Activated gamma-delta T cell treated with Interleukin-2 at 50 U/mL for 16 hours (primary cell): ENCODE results near the gene MACROH2A1.

ENCODE experiments used
- DNase-seq: peaks from one replicate; pipeline ENCODE4 v3.0.0-alpha.2; 2020

MACROH2A1 gene

DNA sequence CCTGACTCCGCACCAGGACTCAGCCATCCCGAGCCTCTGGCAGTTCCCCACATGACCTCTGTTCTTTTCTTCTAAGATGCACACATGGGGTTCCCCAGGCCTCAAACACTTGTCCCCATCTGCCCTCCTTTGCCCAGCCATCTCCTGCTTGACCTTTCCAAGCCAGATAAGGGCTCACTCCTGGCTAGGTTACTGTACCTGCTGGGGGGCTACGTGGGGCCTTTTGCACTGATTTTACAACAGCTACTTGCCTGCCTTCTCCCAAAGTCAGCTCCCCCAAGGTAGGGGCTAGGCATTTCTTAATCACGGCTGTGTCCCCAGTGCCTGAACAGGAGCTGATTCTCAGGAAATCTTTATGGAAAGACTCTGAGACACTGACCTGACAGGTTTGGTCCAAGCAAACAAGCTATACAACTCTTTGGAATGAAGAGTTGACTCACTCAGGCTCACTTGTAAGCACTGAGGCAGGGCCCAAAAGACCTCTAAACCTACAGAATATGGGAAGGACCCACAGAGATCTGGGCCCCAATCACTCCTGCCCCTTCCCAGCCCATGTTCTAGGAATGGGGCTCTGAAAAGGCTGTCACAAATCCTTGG is 2.5 kb downstream of the MACROH2A1 start:
- no peak for DNase-seq

DNA sequence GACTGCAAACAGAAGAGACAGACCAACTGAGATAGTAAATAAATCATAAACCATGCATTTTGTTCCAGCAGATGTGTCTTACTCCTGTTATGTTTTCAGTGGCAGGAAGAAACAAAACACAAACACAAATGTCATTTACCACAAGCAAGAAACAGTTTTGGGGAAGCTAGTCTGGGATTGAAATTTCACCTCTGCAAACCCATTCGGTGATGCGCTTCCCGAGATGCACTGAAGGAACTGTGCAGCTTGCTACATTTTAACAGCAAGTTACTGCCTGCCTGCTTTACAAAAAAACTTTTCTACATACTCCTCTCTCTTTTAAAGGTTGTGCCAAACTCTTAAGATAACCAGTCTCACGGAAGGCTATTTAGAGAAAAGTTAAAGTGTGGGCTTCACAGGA is 3.2 kb downstream of the MACROH2A1 start:
- no peak for DNase-seq

DNA sequence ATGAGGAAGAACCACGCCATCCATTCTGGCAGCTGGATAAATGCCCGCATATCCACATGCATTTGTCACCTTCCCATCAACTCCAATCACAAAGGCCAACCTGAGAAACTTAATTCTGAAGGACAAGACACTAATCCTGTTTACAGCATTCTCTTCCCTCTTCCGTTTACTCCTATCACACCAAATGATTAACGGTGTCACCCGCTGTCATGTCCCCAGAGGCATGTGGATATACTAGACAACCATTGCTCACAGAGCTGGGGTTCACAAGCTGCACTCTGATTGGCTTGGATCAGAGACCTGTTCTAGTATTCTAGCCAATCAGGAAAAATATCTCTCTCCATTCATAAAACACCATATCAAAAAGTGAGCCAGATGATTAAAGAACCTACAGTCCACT is 3.6 kb downstream of the MACROH2A1 start:
- no peak for DNase-seq

- no peak for DNase-seq
These were observed 4.9 kb downstream of the MACROH2A1 start for GRCh38 chr5:135394095-135394494.

DNA sequence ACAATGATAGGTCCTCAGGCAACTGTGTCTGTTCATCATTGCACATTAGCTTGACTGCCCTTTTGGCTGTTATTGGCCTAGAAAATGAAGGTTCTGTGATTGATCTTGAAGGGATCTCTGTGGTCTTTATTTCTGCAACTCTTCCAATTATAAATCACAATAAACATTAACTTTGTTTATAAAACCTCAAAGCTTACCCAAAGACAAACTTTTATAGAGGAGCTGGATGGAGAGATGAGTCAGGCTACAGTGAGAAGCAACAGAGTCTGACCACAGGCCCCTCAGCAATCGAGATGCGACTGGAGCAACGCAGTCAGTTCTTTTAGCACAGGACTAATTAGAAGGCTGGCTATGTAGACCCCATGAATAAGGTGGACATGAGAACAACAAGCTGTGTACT is 5.3 kb downstream of the MACROH2A1 start:
- DNase-seq = no peak

DNA sequence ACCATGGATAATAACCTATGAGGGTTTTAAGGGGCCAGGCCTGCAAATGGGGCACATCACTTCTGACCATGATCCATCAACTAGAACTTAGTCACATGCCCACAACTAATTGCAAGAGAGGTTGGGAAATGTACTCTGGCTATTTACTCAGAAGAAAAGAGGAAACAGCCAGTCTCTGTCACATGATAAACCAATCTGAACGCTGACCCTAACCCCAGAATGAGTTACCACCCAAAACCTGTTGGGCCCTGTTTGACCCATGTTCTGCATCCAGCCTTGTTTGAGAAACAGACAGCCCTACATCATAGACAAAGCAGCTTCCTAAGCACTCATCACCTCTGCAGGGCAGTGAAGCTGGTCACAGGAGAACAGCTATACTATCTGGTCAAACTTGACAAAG is 5.8 kb downstream of the MACROH2A1 start:
- no peak for DNase-seq

- no peak for DNase-seq
These were observed 6.8 kb downstream of the MACROH2A1 start for GRCh38 chr5:135392256-135392655.

- no peak for DNase-seq
These were observed 7.2 kb downstream of the MACROH2A1 start for GRCh38 chr5:135391869-135392255.

DNA sequence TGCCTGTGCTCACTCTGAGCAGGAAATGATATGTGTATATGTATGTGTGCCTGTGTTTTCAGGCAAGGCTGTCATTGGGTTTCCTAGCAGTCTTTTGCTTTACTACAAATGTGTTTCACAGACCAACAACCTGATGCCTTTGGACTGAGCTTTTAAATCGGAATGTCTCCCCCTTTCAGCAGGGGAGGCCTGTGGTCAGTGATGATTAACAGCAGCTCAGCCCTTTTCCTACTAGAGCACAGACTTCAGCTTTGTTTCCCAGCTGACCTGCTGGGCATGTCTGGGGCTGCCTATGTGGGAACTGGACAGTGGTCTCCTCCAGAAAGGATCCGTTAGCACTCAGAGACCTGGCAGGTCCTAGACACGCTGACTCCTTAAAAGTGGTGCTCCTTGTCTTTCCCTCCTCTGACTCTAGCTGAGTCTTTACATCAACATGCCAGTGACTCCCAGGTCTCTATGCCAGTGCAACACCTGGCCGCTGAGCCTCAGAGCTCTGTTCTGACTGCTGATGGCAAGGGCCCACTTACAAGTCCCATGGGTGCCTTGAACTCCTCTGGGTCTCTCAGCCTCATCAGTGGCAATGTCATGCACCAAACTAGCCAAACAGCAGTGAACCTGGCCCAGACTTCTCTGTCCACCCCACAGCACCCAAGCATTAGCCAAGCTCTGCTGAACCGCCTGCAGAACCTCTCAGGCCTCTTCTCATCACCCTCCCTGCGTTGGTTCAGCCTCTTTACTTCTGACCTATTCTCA is 7.7 kb downstream of the MACROH2A1 start:
- DNase-seq = no peak

GRCh38 chr5:135388860-135389435 is 10.1 kb downstream of the MACROH2A1 start:
- no peak for DNase-seq

GRCh38 chr5:135387629-135387960 is 11.4 kb downstream of the MACROH2A1 start:
- DNase-seq = no peak

- no peak for DNase-seq
These were observed 12.0 kb downstream of the MACROH2A1 start for GRCh38 chr5:135386886-135387628.

GRCh38 chr5:135386096-135386495 is 12.9 kb downstream of the MACROH2A1 start:
- no peak for DNase-seq

- no peak for DNase-seq
These were observed 13.5 kb downstream of the MACROH2A1 start for GRCh38 chr5:135385576-135385975.

DNA sequence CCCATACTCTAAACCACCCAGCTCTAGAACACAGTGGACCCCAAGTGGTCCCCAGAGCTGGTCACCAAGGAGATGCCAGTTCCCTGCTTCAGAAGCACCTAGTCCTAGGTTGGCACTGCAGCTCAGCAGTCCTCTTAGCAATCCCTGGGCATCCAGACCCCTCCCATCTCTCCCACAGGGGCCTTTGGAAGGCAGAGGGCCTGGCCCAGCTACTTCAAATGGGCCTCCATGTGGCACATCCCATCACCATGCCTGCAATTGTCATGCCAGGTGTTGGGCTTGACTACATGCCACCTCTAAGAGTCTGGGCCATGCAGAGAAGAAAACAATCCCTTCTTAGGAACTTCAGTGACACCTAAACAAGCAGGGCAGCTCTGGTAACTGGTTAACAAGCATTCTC is 14.1 kb downstream of the MACROH2A1 start:
- DNase-seq = no peak

- no peak for DNase-seq
These were observed 15.1 kb downstream of the MACROH2A1 start for GRCh38 chr5:135383803-135384495.

DNA sequence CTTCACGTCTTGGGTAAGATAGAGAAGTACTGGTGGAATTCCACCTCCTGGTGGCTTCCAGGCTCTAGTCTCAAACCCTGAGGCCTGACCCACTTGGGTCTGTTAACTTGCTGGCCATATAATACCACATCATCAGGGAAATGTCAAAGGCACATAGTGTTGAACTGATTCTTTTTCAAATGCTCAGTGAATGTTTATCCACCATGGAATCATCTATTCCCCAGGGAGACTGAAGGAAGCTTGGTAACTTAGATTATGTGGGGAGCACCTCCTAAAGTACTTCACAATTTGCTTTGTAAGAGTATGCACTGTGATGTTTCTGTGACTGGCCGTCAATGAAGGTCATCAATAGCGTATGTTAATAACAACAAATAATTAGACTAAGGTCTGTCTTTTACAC is 16.1 kb downstream of the MACROH2A1 start:
- no peak for DNase-seq

- no peak for DNase-seq
These were observed 16.8 kb downstream of the MACROH2A1 start for GRCh38 chr5:135382106-135382790.

DNA sequence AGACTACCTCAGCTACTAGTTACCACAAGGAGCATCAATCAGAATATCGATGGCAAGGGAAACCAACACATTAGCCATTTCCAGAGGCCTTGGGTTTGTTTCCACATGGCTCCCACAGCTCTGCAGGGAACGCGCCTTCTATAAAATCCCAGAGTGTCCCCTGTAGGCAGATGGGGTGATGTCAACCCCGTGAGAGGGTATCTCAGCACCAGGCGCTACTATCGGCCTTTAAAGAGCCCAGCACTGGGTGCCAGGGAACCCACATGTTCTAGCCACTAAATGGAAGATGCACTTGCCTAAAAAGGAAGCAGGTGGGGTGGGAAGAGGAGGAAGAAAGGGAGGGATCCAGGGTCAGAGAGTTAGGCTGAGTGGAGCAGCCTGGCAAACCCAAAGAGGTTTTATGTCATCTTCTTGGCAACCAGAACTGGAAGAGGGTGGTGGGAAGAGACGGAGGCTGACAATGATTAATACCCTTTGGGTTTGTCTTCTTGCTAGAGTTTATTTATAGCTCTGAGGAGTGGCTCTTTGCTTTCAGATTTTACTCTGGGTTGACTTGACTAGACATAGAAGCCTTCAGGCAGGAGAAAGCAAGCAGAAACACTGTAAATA is 19.9 kb downstream of the MACROH2A1 start:
- DNase-seq = no peak

DNA sequence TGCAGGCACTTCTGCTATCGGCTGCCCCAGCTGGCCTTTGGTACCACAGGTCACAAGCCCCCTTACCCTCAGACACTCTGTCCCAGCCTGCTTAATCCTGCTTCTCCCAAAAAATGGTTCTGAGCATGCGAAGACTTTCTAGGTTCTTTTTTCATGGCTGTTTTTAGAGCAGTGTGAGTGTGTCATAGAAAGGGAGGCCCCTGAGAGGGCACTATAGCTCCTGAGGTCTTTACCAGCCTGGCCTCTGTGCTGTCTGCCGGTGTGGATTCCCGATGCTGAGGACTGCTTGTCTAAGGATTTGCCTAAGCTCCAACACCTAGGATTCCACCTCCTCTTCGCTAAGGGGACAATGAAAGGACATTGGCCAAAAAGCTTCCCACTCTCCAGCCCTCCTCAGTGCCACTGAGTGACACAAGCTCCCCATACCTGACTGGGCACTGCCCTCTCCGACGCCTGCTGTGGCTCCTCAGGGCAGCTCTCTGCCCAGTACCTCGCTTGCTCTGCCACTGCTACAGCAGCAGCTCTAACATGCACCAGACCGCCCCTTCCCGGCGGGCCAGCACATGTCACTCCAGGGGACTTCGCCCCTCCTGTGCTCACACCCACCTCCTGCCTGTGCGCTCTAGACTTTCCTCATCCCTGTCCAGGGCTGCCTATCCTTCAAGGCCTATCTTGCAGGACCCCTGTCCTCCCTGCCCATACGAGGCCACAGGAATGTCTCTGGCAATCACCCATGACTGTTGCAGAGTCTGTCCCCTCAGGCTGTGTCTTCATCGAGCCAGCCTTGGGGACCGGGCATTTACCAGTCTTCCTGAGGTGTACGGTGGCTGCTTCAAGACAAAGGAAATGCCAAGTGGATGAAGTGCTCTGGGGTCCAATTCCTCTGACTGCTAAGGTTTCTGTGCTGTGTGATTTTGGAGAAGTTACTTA is 21.0 kb downstream of the MACROH2A1 start:
- DNase-seq = no peak
